PC-3 (cell line): ENCODE results near the gene MOGAT3. TPM values are rescaled to one million over a fixed set of nuclear protein-coding genes. Genes with fewer than 3 reads are reported as not detected.

ENCODE experiments used
- ATAC-seq: fragments of 200-7000 bp; cut with Tn5 transposase; 2 replicates; pipeline ENCODE4 v1.9.1; 2020; ENCODE audit warnings: mild to moderate bottlenecking, moderate library complexity
- BruUV-seq: library from RNA; stranded (reverse); fragments of 400-500 nt; replicated peaks from 2 replicates; lab custom pipeline; 2021; lab: Mats Ljungman, UMichigan
- CTCF ChIA-PET: fragments of 300-600 bp; sonication (Branson Sonifier 250); formaldehyde crosslinking; loops from one replicate; lab custom pipeline; 2022; ENCODE audit warnings: antibody characterized with exemption; lab: Charles Lee
- POLR2A ChIA-PET: fragments of 300-600 bp; sonication (Branson Sonifier 250); formaldehyde crosslinking; loops from one replicate; lab custom pipeline; 2022; ENCODE audit warnings: antibody characterized with exemption; ENCODE audit not compliant: unreplicated experiment; lab: Charles Lee
- DNase-seq: peaks from one replicate; pipeline ENCODE4 v3.0.0-alpha.2; 2015
- H2AFZ ChIP-seq: fragments of 300-600 bp; sonication (generic); 2 replicates; pipeline ENCODE4 v1.6.0; 2016; ENCODE audit warnings: antibody characterized with exemption, low read length
- H3F3A ChIP-seq: fragments of 300-600 bp; sonication (generic); one replicate; pipeline ENCODE4 v1.6.0; 2017; ENCODE audit warnings: antibody characterized with exemption, low read length, control low read depth, mild to moderate bottlenecking; ENCODE audit not compliant: unreplicated experiment
- H3K27ac ChIP-seq: fragments of 300-600 bp; sonication (generic); 2 replicates; pipeline ENCODE4 v1.5.1; 2016; ENCODE audit warnings: mild to moderate bottlenecking, low read length
- H3K27me3 ChIP-seq: fragments of 300-600 bp; sonication (generic); 2 replicates; pipeline ENCODE4 v1.6.1; 2016; ENCODE audit warnings: low read length, mixed read lengths
- H3K36me3 ChIP-seq: fragments of 300-600 bp; sonication (generic); 2 replicates; pipeline ENCODE4 v1.6.1; 2016; ENCODE audit warnings: low read depth, mixed run types, low read length, mixed read lengths
- H3K4me1 ChIP-seq: fragments of 300-600 bp; sonication (generic); 2 replicates; pipeline ENCODE4 v1.5.1; 2016; ENCODE audit warnings: low read length; ENCODE audit not compliant: insufficient read depth
- H3K4me2 ChIP-seq: fragments of 300-600 bp; sonication (generic); 2 replicates; pipeline ENCODE4 v1.6.0; 2016; ENCODE audit warnings: low read length
- H3K4me3 ChIP-seq: fragments of 300-600 bp; sonication (generic); 2 replicates; pipeline ENCODE4 v1.5.1; 2016; ENCODE audit warnings: mild to moderate bottlenecking, low read length, mixed read lengths
- H3K79me2 ChIP-seq: fragments of 300-600 bp; sonication (generic); 2 replicates; pipeline ENCODE4 v1.6.1; 2017; ENCODE audit warnings: low read length, mixed read lengths
- H3K9ac ChIP-seq: fragments of 300-600 bp; sonication (generic); 2 replicates; pipeline ENCODE4 v1.6.0; 2016; ENCODE audit warnings: mild to moderate bottlenecking, low read length
- H3K9me2 ChIP-seq: fragments of 300-600 bp; sonication (generic); replicated peaks from 2 replicates; pipeline ENCODE4 v1.6.1; 2016; ENCODE audit warnings: mixed run types, low read length, mixed read lengths
- H3K9me3 ChIP-seq: fragments of 300-600 bp; sonication (generic); 2 replicates; pipeline ENCODE4 v1.6.1; 2016; ENCODE audit warnings: low read length, mixed read lengths
- H4K20me1 ChIP-seq: fragments of 300-600 bp; sonication (generic); 2 replicates; pipeline ENCODE4 v1.6.1; 2016; ENCODE audit warnings: low read length, mixed read lengths
- CTCF ChIP-seq: fragments of 300-600 bp; sonication (generic); conservative IDR thresholded peaks from 2 replicates; pipeline ENCODE4 v1.5.1; 2017; ENCODE audit warnings: antibody characterized with exemption, low read depth, mild to moderate bottlenecking, low read length
- EZH2 ChIP-seq: fragments of 300-600 bp; sonication (generic); IDR thresholded peaks from one replicate; pipeline ENCODE4 v1.6.1; 2017; ENCODE audit warnings: antibody characterized with exemption, mild to moderate bottlenecking, low read length; ENCODE audit not compliant: unreplicated experiment
- EZH2phosphoT487 ChIP-seq: fragments of 300-600 bp; sonication (generic); IDR thresholded peaks from 2 replicates; pipeline ENCODE4 v1.6.1; 2018; ENCODE audit warnings: mild to moderate bottlenecking, antibody characterized with exemption, low read length, borderline replicate concordance
- intact Hi-C: fragments of 100-400 bp; cut with micrococcal nuclease; formaldehyde crosslinking; loops from 2 replicates; pipeline ENCODE4 v1.9.0; 2023
- total RNA-seq: library from RNA; depleted of rRNA; stranded (reverse); fragments of >200 nt; gene quantifications from 2 replicates; pipeline ENCODE4 v1.2.3, GENCODE V29; 2014

The MOGAT3 gene
- total RNA-seq, 1 experiment from 2014 or later = not detected

DNA sequence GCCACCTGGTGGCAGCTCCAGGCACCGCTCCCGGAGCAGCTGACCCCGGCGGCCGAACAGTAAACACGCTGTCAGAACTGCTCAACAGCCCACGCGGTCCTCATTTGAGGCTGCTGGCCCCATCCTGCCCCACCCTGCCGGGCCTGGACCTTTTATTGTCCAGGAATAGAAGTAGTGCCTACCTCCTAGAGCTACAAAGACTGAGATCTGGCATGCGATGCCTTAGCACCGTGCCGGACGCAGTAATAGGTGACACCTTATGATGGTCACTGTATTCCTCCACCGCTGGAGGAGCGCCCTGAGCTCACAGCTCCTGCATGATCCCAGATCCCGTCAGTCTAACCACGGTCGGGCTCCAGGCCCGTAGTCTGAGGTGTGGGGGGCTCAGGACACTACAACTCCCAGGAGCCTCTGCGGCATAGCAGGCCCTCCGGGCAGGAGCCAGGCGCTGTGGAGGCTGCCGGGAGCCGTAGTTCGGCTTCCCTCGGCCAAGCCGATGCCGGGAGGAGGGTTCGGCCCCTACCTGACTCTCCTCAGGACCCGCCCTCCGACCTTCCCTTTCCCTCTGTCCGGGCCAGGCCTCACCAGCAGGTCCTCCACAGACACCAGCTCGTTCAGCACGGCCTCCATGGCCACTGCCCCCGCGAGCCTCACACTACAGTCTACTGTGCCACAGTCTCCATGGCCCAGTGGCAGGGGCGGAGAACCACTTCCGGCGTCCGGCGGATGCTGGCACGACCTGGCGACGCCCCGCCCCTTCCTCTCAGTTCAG is 43.7 kb upstream of the MOGAT3 start, which contains the start of gene FIS1:
TSS of gene FIS1 (minus strand) at position 707 of the 772 bp plus-strand sequence. CDS start at position 630, 77 bp downstream.
- peak within 1 kb of the TSS; percentile 93 for H2AFZ ChIP-seq
- intact Hi-C loops = loop anchor here (1.0 kb wide), 2 partner anchors 26 to 39 kb away; partner anchors contain the start of gene ZNHIT1
- H3K9me2 ChIP-seq = no peaks in the 10 kb centered on the region
- CTCF ChIA-PET = interaction anchor here (0.5 to 1.4 kb wide), 6 partner anchors 11 to 102 kb away, joined by 3 to 10 read pairs (median 4); partner anchors contain the start of gene ZNHIT1
- ATAC-seq = peak; percentile 94
- peaks cover 39% of the 10 kb centered on the region for H3K79me2 ChIP-seq
- peak within 1 kb of the TSS; percentile 97 for H3K4me3 ChIP-seq
- H3K4me2 ChIP-seq = peak within 1 kb of the TSS; percentile 100
- POLR2A ChIA-PET = interaction anchor here (0.6 to 1.3 kb wide), 2 partner anchors 27 to 353 kb away, joined by 3 to 7 read pairs; partner anchors contain the start of genes PLOD3 and ZNHIT1
- H3K9ac ChIP-seq = peak within 1 kb of the TSS; percentile 94
- DNase-seq = peak; percentile 86
- TSS peak; percentile 50 for BruUV-seq
- peaks cover 13% of the 10 kb centered on the region for H3K4me1 ChIP-seq
- no peaks in the 10 kb centered on the region for H3F3A ChIP-seq
- TF ChIP-seq CTCF = peak; percentile 90
- no peak for TF ChIP-seq EZH2phosphoT487
- no peak for TF ChIP-seq EZH2
- no peaks in the 10 kb centered on the region for H3K36me3 ChIP-seq
- no peaks in the 10 kb centered on the region for H3K27me3 ChIP-seq
- H3K27ac ChIP-seq = peak within 1 kb of the TSS; percentile 78
- H3K9me3 ChIP-seq = no peaks in the 10 kb centered on the region
- H4K20me1 ChIP-seq = no peaks in the 10 kb centered on the region

DNA sequence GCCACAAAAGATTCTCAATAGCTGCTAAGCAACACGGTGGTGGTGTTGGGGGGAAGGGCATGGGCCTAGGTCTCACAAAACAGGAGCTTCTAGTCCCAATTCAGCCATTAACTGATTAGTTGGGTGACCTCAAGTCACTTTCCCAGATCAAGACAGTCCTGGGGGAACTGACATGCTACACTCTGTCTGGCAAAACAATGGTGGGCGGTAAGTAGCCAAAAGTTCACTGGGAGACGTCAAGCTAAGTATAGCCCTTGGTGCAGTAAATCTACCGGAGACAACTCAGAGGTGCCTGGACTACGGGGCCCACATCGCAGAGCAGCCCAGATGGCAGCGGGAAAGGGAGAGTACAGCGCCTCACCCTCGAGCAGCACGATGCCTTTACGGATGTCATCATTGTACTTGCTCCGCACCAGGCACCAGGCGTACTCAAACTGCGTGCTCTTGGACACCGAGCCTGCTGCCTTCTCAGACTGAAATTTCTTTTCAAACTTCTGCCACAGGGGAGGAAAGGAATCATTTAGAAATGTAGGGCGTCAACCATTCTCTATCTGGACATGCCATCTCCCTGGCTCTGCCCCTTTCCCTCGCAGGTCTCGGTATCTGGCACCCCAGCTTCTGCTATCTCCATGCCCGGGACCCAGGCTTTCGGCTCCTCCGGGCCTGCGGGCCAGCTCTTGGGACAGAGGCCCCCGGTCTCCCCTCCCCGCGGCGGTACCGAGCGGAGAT is 43.0 kb upstream of the MOGAT3 start:
- DNase-seq (no peak), ATAC-seq (no peak)
- no peaks in the 10 kb centered on the region for H3K27me3 ChIP-seq
- intact Hi-C loops = loop anchor here (1.0 kb wide), 2 partner anchors 26 to 39 kb away; partner anchors contain the start of gene ZNHIT1
- no peaks in the 10 kb centered on the region for H3K36me3 ChIP-seq
- POLR2A ChIA-PET = interaction anchor here (0.6 to 1.3 kb wide), 2 partner anchors 26 to 352 kb away, joined by 3 to 7 read pairs; partner anchors contain the start of genes PLOD3 and ZNHIT1
- H3K9me2 ChIP-seq = no peaks in the 10 kb centered on the region
- H2AFZ ChIP-seq = peak overlapping the region; percentile 93
- H3K9ac ChIP-seq = peak overlapping the region; percentile 94
- no peaks in the 10 kb centered on the region for H3K9me3 ChIP-seq
- CTCF ChIA-PET = interaction anchor here (0.5 to 1.4 kb wide), 6 partner anchors 9 to 100 kb away, joined by 3 to 10 read pairs (median 4); partner anchors contain the start of gene ZNHIT1
- peak overlapping the region; percentile 78 for H3K27ac ChIP-seq
- H3K4me1 ChIP-seq = peaks cover 13% of the 10 kb centered on the region
- TF ChIP-seq CTCF (no peak), EZH2 (no peak), EZH2phosphoT487 (no peak)
- H3F3A ChIP-seq = no peaks in the 10 kb centered on the region
- no TSS peak for BruUV-seq
- no peaks in the 10 kb centered on the region for H4K20me1 ChIP-seq
- peaks cover 31% of the 10 kb centered on the region for H3K79me2 ChIP-seq
- H3K4me3 ChIP-seq = peak overlapping the region; percentile 97
- peak overlapping the region; percentile 100 for H3K4me2 ChIP-seq
